ENCODE results near the gene SORBS1.

Gene SORBS1

GRCh38 chr10:95451150-95451549 is 110.0 kb downstream of the SORBS1 start:
- no peak for TF ChIP-seq CTCF (IDR thresholded peaks at IDR 0.05; ENCODE audit: control insufficient read depth, insufficient read depth, low read depth, low read length, missing control alignments)
- no peak overlapping the region for H3K4me3 ChIP-seq (ENCODE audit: control insufficient read depth, low read depth, low read length)
- no peak for DNase-seq (ENCODE audit: low read depth)

- DNase-seq (ENCODE audit: low read depth): no peak
- no peak overlapping the region for H3K4me3 ChIP-seq (ENCODE audit: control insufficient read depth, low read depth, low read length)
- no peak for TF ChIP-seq CTCF (IDR thresholded peaks at IDR 0.05; ENCODE audit: control insufficient read depth, insufficient read depth, low read depth, low read length, missing control alignments)
These were observed 111.0 kb downstream of the SORBS1 start for GRCh38 chr10:95450188-95450587.

GRCh38 chr10:95447685-95448084 is 113.5 kb downstream of the SORBS1 start:
- no peak overlapping the region for H3K4me3 ChIP-seq (ENCODE audit: control insufficient read depth, low read depth, low read length)
- no peak for DNase-seq (ENCODE audit: low read depth)
- no peak for TF ChIP-seq CTCF (IDR thresholded peaks at IDR 0.05; ENCODE audit: control insufficient read depth, insufficient read depth, low read depth, low read length, missing control alignments)

- H3K4me3 ChIP-seq (ENCODE audit: control insufficient read depth, low read depth, low read length): no peak overlapping the region
- TF ChIP-seq CTCF (IDR thresholded peaks at IDR 0.05; ENCODE audit: control insufficient read depth, insufficient read depth, low read depth, low read length, missing control alignments): peak; percentile 80
- DNase-seq (ENCODE audit: low read depth): peak; percentile 45
These were observed 115.2 kb downstream of the SORBS1 start for GRCh38 chr10:95445837-95446486.

GRCh38 chr10:95445223-95445836 is 115.8 kb downstream of the SORBS1 start:
- no peak for TF ChIP-seq CTCF (IDR thresholded peaks at IDR 0.05; ENCODE audit: control insufficient read depth, insufficient read depth, low read depth, low read length, missing control alignments)
- H3K4me3 ChIP-seq (ENCODE audit: control insufficient read depth, low read depth, low read length): no peak overlapping the region
- peak; percentile 25 for DNase-seq (ENCODE audit: low read depth)

- TF ChIP-seq CTCF (IDR thresholded peaks at IDR 0.05; ENCODE audit: control insufficient read depth, insufficient read depth, low read depth, low read length, missing control alignments): no peak
- H3K4me3 ChIP-seq (ENCODE audit: control insufficient read depth, low read depth, low read length): no peak overlapping the region
- no peak for DNase-seq (ENCODE audit: low read depth)
These were observed 116.4 kb downstream of the SORBS1 start for GRCh38 chr10:95444792-95445191.

Data from AG09309 (cell line).